Activated CD4-positive, alpha-beta memory T cell treated with anti-CD3 and anti-CD28 coated beads, Interleukin-2, amount 10 ng/mL, durations not matched to agents 7 days and 5 days (primary cell): ENCODE data around the gene SPA17. TPM values are rescaled to one million over a fixed set of nuclear protein-coding genes. Genes with fewer than 3 reads are reported as not detected.

ENCODE experiments used
- CTCF ChIA-PET: fragments of 350-600 bp; sonication (Branson Sonifier 250); formaldehyde crosslinking; loops from one replicate; lab custom pipeline; 2021; ENCODE audit warnings: antibody characterized with exemption, inconsistent platforms; lab: Charles Lee
- POLR2A ChIA-PET: fragments of 350-600 bp; sonication (Branson Sonifier 250); formaldehyde crosslinking; loops from one replicate; lab custom pipeline; 2021; ENCODE audit warnings: antibody characterized with exemption; lab: Charles Lee
- DNase-seq: peaks from one replicate; pipeline ENCODE4 v3.0.0-alpha.2; 2020
- H3K27ac Mint-ChIP-seq: one replicate; pipeline ENCODE4 v1.8.0; 2021; ENCODE audit warnings: mild to moderate bottlenecking, mixed read lengths
- H3K27me3 Mint-ChIP-seq: one replicate; pipeline ENCODE4 v1.8.0; 2021; ENCODE audit warnings: mixed read lengths
- H3K36me3 Mint-ChIP-seq: one replicate; pipeline ENCODE4 v1.8.0; 2021; ENCODE audit warnings: low read depth, mixed read lengths
- H3K4me1 Mint-ChIP-seq: one replicate; pipeline ENCODE4 v1.8.0; 2021; ENCODE audit warnings: mixed read lengths
- H3K4me3 Mint-ChIP-seq: one replicate; pipeline ENCODE4 v1.8.0; 2021; ENCODE audit warnings: mild to moderate bottlenecking, mixed read lengths
- H3K9me3 Mint-ChIP-seq: one replicate; pipeline ENCODE4 v1.8.0; 2021; ENCODE audit warnings: mixed read lengths
- total RNA-seq, 2 experiments: library from RNA; stranded (reverse); gene quantifications; one replicate each; pipeline ENCODE4 v1.2.3, GENCODE V29; 2021

Gene SPA17
- total RNA-seq, result 1 to 10 TPM; 3.4 to 3.8 TPM

- Mint-ChIP-seq H3K4me1 (peaks cover 44% of the 10 kb centered on the region), H3K27ac (peak within 1 kb of the TSS; percentile 79), H3K9me3 (peaks cover 3% of the 10 kb centered on the region), H3K4me3 (peak within 1 kb of the TSS; percentile 84), H3K27me3 (peaks cover 3% of the 10 kb centered on the region), H3K36me3 (peaks cover 3% of the 10 kb centered on the region)
- peak; percentile 91 for DNase-seq
- POLR2A ChIA-PET, result interaction anchor here (1.0 to 2.2 kb wide), 6 partner anchors 51 to 163 kb away, joined by 3 to 11 read pairs (median 6); partner anchors contain the start of genes MSANTD2, NRGN and TBRG1
- CTCF ChIA-PET, result interaction anchor here (0.7 to 2.5 kb wide), 12 partner anchors 10 to 203 kb away, joined by 3 to 13 read pairs (median 4); partner anchors contain the start of gene ESAM
Observed at GRCh38 chr11:124673333-124674167, at the start of gene SPA17, which contains the start of gene SIAE. Gene SPA17, plus strand, starts transcription at chr11:124673904. Its CDS starts 1,361 bp downstream, at chr11:124675265. Gene SIAE, minus strand, starts transcription at chr11:124673739. Its CDS starts 31 bp downstream, at chr11:124673708.

GRCh38 chr11:124625504-124626168, 48.1 kb upstream of the SPA17 start:
- Mint-ChIP-seq H3K36me3 (peaks cover 44% of the 10 kb centered on the region), H3K9me3 (no peaks in the 10 kb centered on the region), H3K4me3 (no peak overlapping the region), H3K27ac (no peak overlapping the region), H3K4me1 (peaks cover 35% of the 10 kb centered on the region), H3K27me3 (peaks cover 4% of the 10 kb centered on the region)
- ChIA-PET CTCF (interaction anchor here (1.4 to 1.5 kb wide), 2 partner anchors 8 to 240 kb away, joined by 3 to 4 read pairs; no protein-coding TSS in a partner anchor), POLR2A (no interaction called here)
- DNase-seq, result no peak

- Mint-ChIP-seq H3K4me3 (no peak overlapping the region), H3K9me3 (no peaks in the 10 kb centered on the region), H3K36me3 (peaks cover 62% of the 10 kb centered on the region), H3K4me1 (peaks cover 30% of the 10 kb centered on the region), H3K27ac (no peak overlapping the region), H3K27me3 (no peaks in the 10 kb centered on the region)
- POLR2A ChIA-PET, result no interaction called here
- DNase-seq, result no peak
- CTCF ChIA-PET, result interaction anchor here (0.7 to 0.8 kb wide), 2 partner anchors 115 to 766 kb away, joined by 3 to 4 read pairs; no protein-coding TSS in a partner anchor
Observed at GRCh38 chr11:124627546-124627945, 46.2 kb upstream of the SPA17 start.

DNA sequence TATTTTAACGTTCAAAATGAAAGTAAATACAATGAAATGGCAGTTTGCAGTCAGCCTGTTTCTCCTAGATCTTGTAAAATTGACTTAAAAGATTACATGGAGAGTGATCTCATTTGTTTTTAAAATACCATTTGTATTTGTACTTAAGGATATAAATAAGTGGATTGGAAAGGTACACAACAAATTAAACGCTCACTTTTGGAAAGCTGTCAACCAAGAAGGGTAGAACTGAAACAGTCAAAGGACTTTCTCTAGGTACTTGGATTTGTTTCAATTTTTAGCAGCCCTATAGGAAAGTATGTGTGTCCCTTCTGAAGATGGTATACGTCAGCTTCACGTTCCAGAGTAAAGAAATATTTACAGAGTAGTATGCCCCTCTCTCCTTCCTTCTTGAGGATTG, 43.7 kb upstream of the SPA17 start:
- Mint-ChIP-seq H3K9me3 (no peaks in the 10 kb centered on the region), H3K36me3 (peaks cover 72% of the 10 kb centered on the region), H3K4me3 (no peak overlapping the region), H3K27me3 (no peaks in the 10 kb centered on the region), H3K27ac (no peak overlapping the region), H3K4me1 (peaks cover 15% of the 10 kb centered on the region)
- DNase-seq, result no peak
- ChIA-PET CTCF (interaction anchor here (0.6 kb wide), 1 partner anchor 247 kb away, joined by 3 read pairs; no protein-coding TSS in a partner anchor), POLR2A (interaction anchor here (1.1 kb wide), 1 partner anchor 895 kb away, joined by 3 read pairs; no protein-coding TSS in a partner anchor)

GRCh38 chr11:124633355-124633754, 40.3 kb upstream of the SPA17 start:
- Mint-ChIP-seq H3K4me3 (no peak overlapping the region), H3K36me3 (peaks cover 64% of the 10 kb centered on the region)

DNA sequence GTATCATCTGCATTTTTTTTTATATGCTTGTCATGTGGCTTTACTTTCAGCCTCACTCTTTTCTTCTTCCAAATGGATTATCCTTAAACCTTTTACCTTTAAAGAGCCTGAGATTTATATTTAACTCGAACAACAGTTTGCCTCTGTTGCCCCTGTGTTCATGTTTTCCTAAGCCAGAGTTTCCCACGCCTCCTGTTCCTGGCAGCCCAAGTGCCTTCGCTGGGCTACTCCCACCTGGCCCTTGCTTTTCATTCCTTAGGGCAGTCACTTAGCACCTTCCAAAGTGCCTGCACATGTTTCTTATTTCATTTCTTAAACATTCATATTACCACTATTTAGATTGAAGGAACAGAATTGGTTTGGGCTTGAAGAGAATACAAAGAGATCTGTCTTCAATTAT, 37.8 kb upstream of the SPA17 start:
- no peaks in the 10 kb centered on the region for H3K4me1 Mint-ChIP-seq
- H3K9me3 Mint-ChIP-seq, result no peaks in the 10 kb centered on the region
- peaks cover 51% of the 10 kb centered on the region for H3K36me3 Mint-ChIP-seq
- H3K27me3 Mint-ChIP-seq, result no peaks in the 10 kb centered on the region
- CTCF ChIA-PET, result no interaction called here
- POLR2A ChIA-PET, result no interaction called here
- DNase-seq, result no peak
- H3K4me3 Mint-ChIP-seq, result no peak overlapping the region
- no peak overlapping the region for H3K27ac Mint-ChIP-seq

More at GRCh38 chr11:124633355-124633754, 40.3 kb upstream of the SPA17 start:
- ChIA-PET POLR2A (interaction anchor here (1.5 kb wide), 1 partner anchor 10 kb away, joined by 4 read pairs; the partner anchor contains the start of gene TBRG1), CTCF (interaction anchor here (0.7 to 1.5 kb wide), 4 partner anchors 9 to 201 kb away, joined by 3 to 4 read pairs (median 3); no protein-coding TSS in a partner anchor)
- H3K9me3 Mint-ChIP-seq, result no peaks in the 10 kb centered on the region
- no peaks in the 10 kb centered on the region for H3K27me3 Mint-ChIP-seq
- no peak for DNase-seq
- peaks cover 2% of the 10 kb centered on the region for H3K4me1 Mint-ChIP-seq
- H3K27ac Mint-ChIP-seq, result no peak overlapping the region

DNA sequence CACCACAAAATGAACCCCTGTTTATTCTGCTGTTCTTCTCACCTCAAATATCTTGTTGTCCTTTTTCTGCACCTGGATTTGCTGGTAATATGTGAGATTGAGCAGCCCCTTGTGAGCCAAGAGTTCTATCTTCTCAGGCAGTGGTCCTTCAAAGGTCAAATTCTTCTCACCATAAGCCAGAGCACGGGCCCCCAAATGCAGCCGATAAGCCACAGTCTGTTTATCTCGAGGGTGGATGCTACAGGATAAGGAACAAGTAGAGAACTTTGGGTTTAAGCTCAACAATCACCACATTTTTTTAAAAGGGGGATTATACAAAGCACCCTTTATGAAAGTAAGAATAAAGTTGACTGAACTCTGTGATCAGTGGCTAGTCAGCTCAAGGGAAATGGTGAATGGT, 35.2 kb upstream of the SPA17 start:
- DNase-seq, result no peak
- H3K9me3 Mint-ChIP-seq, result no peaks in the 10 kb centered on the region
- H3K4me3 Mint-ChIP-seq, result no peak overlapping the region
- H3K27ac Mint-ChIP-seq, result no peak overlapping the region
- no peaks in the 10 kb centered on the region for H3K4me1 Mint-ChIP-seq
- H3K27me3 Mint-ChIP-seq, result no peaks in the 10 kb centered on the region
- H3K36me3 Mint-ChIP-seq, result peaks cover 26% of the 10 kb centered on the region
- ChIA-PET CTCF (interaction anchor here (0.6 to 1.5 kb wide), 3 partner anchors 25 to 123 kb away, joined by 3 to 4 read pairs (median 3); partner anchors contain the start of genes SIAE and SPA17), POLR2A (interaction anchor here (1.7 kb wide), 1 partner anchor 163 kb away, joined by 5 read pairs; no protein-coding TSS in a partner anchor)

DNA sequence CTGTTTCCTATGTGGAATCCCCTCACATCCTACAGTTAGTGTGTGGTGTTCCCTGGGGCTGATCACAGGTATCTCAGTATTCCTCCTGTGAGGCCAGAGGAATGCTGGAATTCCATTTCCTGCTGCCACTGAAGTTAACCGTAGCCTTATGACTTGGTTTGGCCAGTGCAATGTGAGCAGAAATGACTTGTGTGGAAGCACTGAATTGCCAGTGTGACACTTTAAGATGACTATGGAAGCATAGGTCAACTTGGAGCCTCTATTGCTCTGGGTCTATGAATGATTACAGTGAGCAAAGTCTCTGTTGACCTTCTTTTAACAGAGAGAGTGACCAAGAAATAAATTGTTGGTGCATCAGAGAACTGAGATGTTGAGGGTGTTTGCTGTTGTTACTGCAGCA, 34.5 kb upstream of the SPA17 start:
- ChIA-PET CTCF (interaction anchor here (1.2 to 1.5 kb wide), 2 partner anchors 34 to 197 kb away, joined by 3 read pairs; partner anchors contain the start of genes SIAE and SPA17), POLR2A (interaction anchor here (1.1 to 1.7 kb wide), 2 partner anchors 107 to 162 kb away, joined by 3 to 5 read pairs; no protein-coding TSS in a partner anchor)
- Mint-ChIP-seq H3K9me3 (no peaks in the 10 kb centered on the region), H3K27me3 (no peaks in the 10 kb centered on the region), H3K36me3 (peaks cover 25% of the 10 kb centered on the region), H3K4me1 (no peaks in the 10 kb centered on the region), H3K4me3 (no peak overlapping the region), H3K27ac (no peak overlapping the region)
- DNase-seq, result no peak

GRCh38 chr11:124640666-124641065, 33.0 kb upstream of the SPA17 start:
- ChIA-PET POLR2A (interaction anchor here (1.1 to 1.2 kb wide), 2 partner anchors 9 to 106 kb away, joined by 3 to 4 read pairs; no protein-coding TSS in a partner anchor), CTCF (interaction anchor here (1.1 to 5.2 kb wide), 4 partner anchors 28 to 197 kb away, joined by 3 to 30 read pairs (median 6); no protein-coding TSS in a partner anchor)
- H3K4me1 Mint-ChIP-seq, result no peaks in the 10 kb centered on the region
- peaks cover 20% of the 10 kb centered on the region for H3K36me3 Mint-ChIP-seq
- H3K27ac Mint-ChIP-seq, result no peak overlapping the region
- no peaks in the 10 kb centered on the region for H3K27me3 Mint-ChIP-seq
- no peaks in the 10 kb centered on the region for H3K9me3 Mint-ChIP-seq
- no peak for DNase-seq
- no peak overlapping the region for H3K4me3 Mint-ChIP-seq

GRCh38 chr11:124642628-124643027, 31.1 kb upstream of the SPA17 start:
- no peak overlapping the region for H3K4me3 Mint-ChIP-seq
- H3K9me3 Mint-ChIP-seq, result no peaks in the 10 kb centered on the region
- H3K4me1 Mint-ChIP-seq, result no peaks in the 10 kb centered on the region
- ChIA-PET CTCF (interaction anchor here (0.5 to 5.2 kb wide), 3 partner anchors 12 to 912 kb away, joined by 3 to 30 read pairs (median 4); no protein-coding TSS in a partner anchor), POLR2A (interaction anchor here (2.1 kb wide), 1 partner anchor 20 kb away, joined by 5 read pairs; the partner anchor contains the start of gene TBRG1)
- DNase-seq, result no peak
- no peak overlapping the region for H3K27ac Mint-ChIP-seq
- no peaks in the 10 kb centered on the region for H3K27me3 Mint-ChIP-seq
- H3K36me3 Mint-ChIP-seq, result peaks cover 9% of the 10 kb centered on the region

GRCh38 chr11:124643042-124643604, 30.6 kb upstream of the SPA17 start:
- Mint-ChIP-seq H3K27ac (no peak overlapping the region), H3K27me3 (no peaks in the 10 kb centered on the region), H3K9me3 (no peaks in the 10 kb centered on the region), H3K36me3 (peaks cover 6% of the 10 kb centered on the region), H3K4me3 (no peak overlapping the region), H3K4me1 (no peaks in the 10 kb centered on the region)
- no peak for DNase-seq
- CTCF ChIA-PET, result interaction anchor here (1.1 to 5.2 kb wide), 5 partner anchors 12 to 233 kb away, joined by 3 to 30 read pairs (median 4); no protein-coding TSS in a partner anchor
- POLR2A ChIA-PET, result interaction anchor here (2.1 kb wide), 1 partner anchor 20 kb away, joined by 5 read pairs; the partner anchor contains the start of gene TBRG1
